ENCODE data around the gene TMEM219. TPM values are rescaled to one million over a fixed set of nuclear protein-coding genes. Genes with fewer than 3 reads are reported as not detected.
"Not testable (repeated sequence)": the region's sequence is repeated elsewhere in the genome, so short reads cannot be mapped to it uniquely, and the experiment has no call there.

TMEM219 gene
- total RNA-seq, 4 donors from 2014 or later, result 89.1 to 131 (median 100) TPM

- 58 to 61% methylated on average over 6 of the region's 26 CpGs for WGBS, 2 donors (ENCODE audit: low coverage in 1 of 2)
- peaks cover 54% of the 10 kb centered on the region for H3K27me3 ChIP-seq
- no peak overlapping the region for H3K4me3 ChIP-seq
- H3K27ac ChIP-seq, result no peak overlapping the region
- peaks cover 7 to 36% (median 18%) of the 10 kb centered on the region in 3 donors for H3K4me1 ChIP-seq
- H3K36me3 ChIP-seq, result no peaks in the 10 kb centered on the region
- H3K9me3 ChIP-seq, result no peaks in the 10 kb centered on the region
- no peak for TF ChIP-seq POLR2AphosphoS5 (IDR thresholded peaks at IDR 0.05)
- TF ChIP-seq, protein P1, sequence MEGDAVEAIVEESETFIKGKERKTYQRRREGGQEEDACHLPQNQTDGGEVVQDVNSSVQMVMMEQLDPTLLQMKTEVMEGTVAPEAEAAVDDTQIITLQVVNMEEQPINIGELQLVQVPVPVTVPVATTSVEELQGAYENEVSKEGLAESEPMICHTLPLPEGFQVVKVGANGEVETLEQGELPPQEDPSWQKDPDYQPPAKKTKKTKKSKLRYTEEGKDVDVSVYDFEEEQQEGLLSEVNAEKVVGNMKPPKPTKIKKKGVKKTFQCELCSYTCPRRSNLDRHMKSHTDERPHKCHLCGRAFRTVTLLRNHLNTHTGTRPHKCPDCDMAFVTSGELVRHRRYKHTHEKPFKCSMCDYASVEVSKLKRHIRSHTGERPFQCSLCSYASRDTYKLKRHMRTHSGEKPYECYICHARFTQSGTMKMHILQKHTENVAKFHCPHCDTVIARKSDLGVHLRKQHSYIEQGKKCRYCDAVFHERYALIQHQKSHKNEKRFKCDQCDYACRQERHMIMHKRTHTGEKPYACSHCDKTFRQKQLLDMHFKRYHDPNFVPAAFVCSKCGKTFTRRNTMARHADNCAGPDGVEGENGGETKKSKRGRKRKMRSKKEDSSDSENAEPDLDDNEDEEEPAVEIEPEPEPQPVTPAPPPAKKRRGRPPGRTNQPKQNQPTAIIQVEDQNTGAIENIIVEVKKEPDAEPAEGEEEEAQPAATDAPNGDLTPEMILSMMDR (IDR thresholded peaks at IDR 0.05), result no peak
- no peak for ATAC-seq
These were observed 47.4 kb downstream of the TMEM219 start for GRCh38 chr16:30009085-30009862.

- Histone ChIP-seq H3K36me3 (no peaks in the 10 kb centered on the region), H3K9me3 (no peaks in the 10 kb centered on the region), H3K27me3 (peaks cover 54% of the 10 kb centered on the region), H3K27ac (no peak overlapping the region), H3K4me3 (peak overlapping the region in 1 of 2 donors; percentile 42), H3K4me1 (peaks cover 7 to 31% (median 17%) of the 10 kb centered on the region in 3 donors)
- 8 to 16% methylated on average over 6 to 8 of the region's 34 CpGs for WGBS, 2 donors (ENCODE audit: low coverage in 1 of 2)
- TF ChIP-seq EP300 (IDR thresholded peaks at IDR 0.05), result no peak
- no peak for TF ChIP-seq POLR2AphosphoS5 (IDR thresholded peaks at IDR 0.05)
- no peak for TF ChIP-seq POLR2A (IDR thresholded peaks at IDR 0.05)
- TF ChIP-seq, protein P1 (IDR thresholded peaks at IDR 0.05), result no peak
- no peak for ATAC-seq
These were observed 48.3 kb downstream of the TMEM219 start for GRCh38 chr16:30009990-30010843.

GRCh38 chr16:30010844-30011713 is 49.2 kb downstream of the TMEM219 start, which contains the start of gene DOC2A:
Gene DOC2A (minus strand): TSS chr16:30011027. CDS start chr16:30010222, 805 bp downstream.
- Histone ChIP-seq H3K27ac (no peak within 1 kb of the TSS), H3K4me1 (peaks cover 7 to 23% (median 12%) of the 10 kb centered on the region in 3 donors), H3K36me3 (no peaks in the 10 kb centered on the region), H3K4me3 (peak within 1 kb of the TSS in 1 of 2 donors; percentile 42), H3K27me3 (peaks cover 54% of the 10 kb centered on the region), H3K9me3 (no peaks in the 10 kb centered on the region)
- ATAC-seq, result peak; percentile 34
- no peak for TF ChIP-seq EP300 (IDR thresholded peaks at IDR 0.05)
- TF ChIP-seq, protein P1 (IDR thresholded peaks at IDR 0.05), result no peak
- no peak for TF ChIP-seq POLR2A (IDR thresholded peaks at IDR 0.05)
- no peak for TF ChIP-seq POLR2AphosphoS5 (IDR thresholded peaks at IDR 0.05)
- WGBS, 2 donors (ENCODE audit: low coverage in 1 of 2), result no CpG with 5 or more reads among the region's 99 CpGs

- H3K27me3 ChIP-seq, result peaks cover 54% of the 10 kb centered on the region
- no peaks in the 10 kb centered on the region for H3K9me3 ChIP-seq
- H3K4me3 ChIP-seq, result peak overlapping the region in 1 of 2 donors; percentile 42
- TF ChIP-seq, protein P1 (IDR thresholded peaks at IDR 0.05), result no peak
- TF ChIP-seq EP300 (IDR thresholded peaks at IDR 0.05), result no peak
- TF ChIP-seq POLR2AphosphoS5 (IDR thresholded peaks at IDR 0.05), result no peak
- no peak for TF ChIP-seq POLR2A (IDR thresholded peaks at IDR 0.05)
- no peak for ATAC-seq
- peaks cover 7 to 23% (median 12%) of the 10 kb centered on the region in 3 donors for H3K4me1 ChIP-seq
- no peak overlapping the region for H3K27ac ChIP-seq
- 13 to 28% methylated on average over 3 to 12 of the region's 31 CpGs for whole genome bisulfite sequencing, 2 donors (ENCODE audit: low coverage in 1 of 2)
- no peaks in the 10 kb centered on the region for H3K36me3 ChIP-seq
These were observed 50.0 kb downstream of the TMEM219 start for GRCh38 chr16:30011714-30012504.

GRCh38 chr16:30012598-30012997 is 50.7 kb downstream of the TMEM219 start:
- H3K4me1 ChIP-seq, result peaks cover 7 to 23% (median 12%) of the 10 kb centered on the region in 3 donors
- not testable (repeated sequence) for H3K36me3 ChIP-seq, ATAC-seq, H3K4me3 ChIP-seq, H3K9me3 ChIP-seq, H3K27ac ChIP-seq
- peaks cover 53% of the 10 kb centered on the region for H3K27me3 ChIP-seq
- WGBS, 2 donors (ENCODE audit: low coverage in 1 of 2), result 72 to 80% methylated on average over 2 to 12 of the region's 14 CpGs

DNA sequence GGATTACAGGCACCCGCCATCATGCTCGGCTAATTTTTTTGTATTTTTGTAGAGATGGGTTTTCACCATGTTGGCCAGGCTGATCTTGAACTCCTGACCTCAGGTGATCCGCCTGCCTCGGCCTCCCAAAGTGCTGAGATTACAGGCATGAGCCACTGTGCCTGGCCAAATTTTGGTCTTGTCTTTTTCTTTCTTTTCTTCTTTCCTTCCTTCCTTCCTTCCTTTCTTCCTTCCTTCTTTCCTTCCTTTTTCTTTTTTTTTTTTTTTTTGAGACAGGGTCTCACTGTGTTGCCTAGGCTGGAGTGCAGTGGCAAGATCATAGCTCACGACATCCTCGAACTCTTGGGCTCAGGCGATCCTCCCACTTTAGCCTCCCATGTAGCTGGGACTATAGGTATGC is 53.6 kb downstream of the TMEM219 start:
- H3K27ac ChIP-seq, H3K4me3 ChIP-seq, H3K9me3 ChIP-seq, H3K36me3 ChIP-seq, ATAC-seq: not testable (repeated sequence)
- Histone ChIP-seq H3K27me3 (peaks cover 24% of the 10 kb centered on the region), H3K4me1 (peaks cover 7 to 16% (median 12%) of the 10 kb centered on the region in 3 donors)
- WGBS, 2 donors (ENCODE audit: low coverage in 1 of 2), result 74 to 81% methylated on average over 4 to 5 of the region's 7 CpGs
